ENCODE results near the gene RNF113A. TPM values are rescaled to one million over a fixed set of nuclear protein-coding genes. Genes with fewer than 3 reads are reported as not detected.
"Not testable (repeated sequence)": the region's sequence is repeated elsewhere in the genome, so short reads cannot be mapped to it uniquely, and the experiment has no call there.

The RNF113A gene
- total and polyA plus RNA-seq, 2 of the 8 experiments (the other 6 are each of a cell fraction or from before 2014, with no cell fraction given), result 10.3 to 14.2 TPM

GRCh38 chrX:119826399-119826959, 45.1 kb downstream of the RNF113A start (continued):
- TF ChIP-seq ATF3 (IDR thresholded peaks at IDR 0.05; ENCODE audit: insufficient read depth, low read depth, low read length) (no peak), USF2 (IDR thresholded peaks at IDR 0.05; ENCODE audit: low read length) (no peak), SIX5 (IDR thresholded peaks at IDR 0.05; ENCODE audit: low read depth, low read length) (no peak), SUZ12 (IDR thresholded peaks at IDR 0.05; ENCODE audit: low read length) (no peak), TBP (IDR thresholded peaks at IDR 0.05; ENCODE audit: low read depth, low read length) (no peak), TAF1 (IDR thresholded peaks at IDR 0.05; ENCODE audit: low read depth, low read length) (no peak), EP300 (IDR thresholded peaks at IDR 0.05; ENCODE audit: borderline replicate concordance in 1 of 2, low read depth in 2 of 2, low read length in 2 of 2) (no peak), TCF12 (IDR thresholded peaks at IDR 0.05; ENCODE audit: low read depth, low read length) (no peak)

GRCh38 chrX:119824221-119824620, 47.3 kb downstream of the RNF113A start:
- CTCF ChIA-PET (ENCODE audit: partially characterized antibody); H3K23me2 ChIP-seq (ENCODE audit: low read depth, low read length); H2BK20ac ChIP-seq (ENCODE audit: low read length); H2BK5ac ChIP-seq (ENCODE audit: low read depth, low read length); H3K18ac ChIP-seq (ENCODE audit: extremely low read depth, low read length); H2BK12ac ChIP-seq (ENCODE audit: low read depth, low read length); FAIRE-seq; H4K5ac ChIP-seq (ENCODE audit: insufficient read length, low read depth, low read length); H3K9me3 ChIP-seq (ENCODE audit: insufficient read depth in 2 of 2, low read depth in 1 of 2, low read length in 1 of 2); H3K4me1 ChIP-seq (replicated peaks in 1 of 4; ENCODE audit: control insufficient read depth in 3 of 4, insufficient read depth in 4 of 4, low read length in 3 of 4); DNase-seq (ENCODE audit: low read depth in 1 of 2, low spot score in 2 of 2); H3K27ac ChIP-seq (ENCODE audit: low read depth, low read length); H3K27me3 ChIP-seq (replicated peaks in 1 of 4; ENCODE audit: control insufficient read depth in 3 of 4, extremely low read depth in 1 of 4, insufficient read depth in 3 of 4, low read length in 3 of 4); H3K36me3 ChIP-seq (ENCODE audit: control insufficient read depth in 2 of 4, insufficient read depth in 4 of 4, low read length in 3 of 4); H3K4me2 ChIP-seq (ENCODE audit: insufficient read depth in 1 of 2, low read depth in 2 of 2, low read length in 2 of 2); H3K79me1 ChIP-seq (ENCODE audit: low read depth, low read length); H2AFZ ChIP-seq (ENCODE audit: low read length); H3K9ac ChIP-seq (replicated peaks in 1 of 4; ENCODE audit: extremely low read depth in 1 of 4, low read depth in 3 of 4, low read length in 3 of 4); H4K20me1 ChIP-seq (replicated peaks in 1 of 2; ENCODE audit: control insufficient read depth in 1 of 2, insufficient read depth in 2 of 2, low read length in 2 of 2); H3K23ac ChIP-seq (ENCODE audit: insufficient read length); H3K14ac ChIP-seq (ENCODE audit: insufficient read length); H2BK15ac ChIP-seq (ENCODE audit: low read length); H2BK120ac ChIP-seq (replicated peaks; ENCODE audit: low read depth, low read length); H3K4ac ChIP-seq (replicated peaks; ENCODE audit: insufficient read length, low read depth, low read length); H4K8ac ChIP-seq (ENCODE audit: extremely low read depth, insufficient read depth, low read length); H3K4me3 ChIP-seq (ENCODE audit: extremely low read depth in 1 of 4, insufficient read depth in 2 of 4, low read depth in 3 of 4, low read length in 4 of 4); H4K91ac ChIP-seq (replicated peaks; ENCODE audit: insufficient read length, low read length); H3K79me2 ChIP-seq (ENCODE audit: control insufficient read depth in 1 of 2, insufficient read depth in 2 of 2, low read length in 2 of 2); H2AK5ac ChIP-seq (ENCODE audit: low read depth, low read length); H3K56ac ChIP-seq (replicated peaks; ENCODE audit: insufficient read length, low read depth, low read length): not testable (repeated sequence)
- WGBS, 2 experiments (ENCODE audit: extremely low coverage in 1 of 2, insufficient coverage in 1 of 2, insufficient read length in 1 of 2, insufficient replicate concordance in 2 of 2, low coverage in 1 of 2, low lambda C conversion rate in 2 of 2, missing lambda C conversion rate in 1 of 2), result 100% methylated on average over 1 of the region's 5 CpGs; no CpG with 5 or more reads in 1 of the 2 experiments
- POLR2A ChIA-PET (ENCODE audit: partially characterized antibody), result interaction anchor here (1.5 to 1.8 kb wide), 3 partner anchors 10 to 33 kb away, joined by 3 to 4 read pairs (median 4); no protein-coding TSS in a partner anchor

Data from H1 (cell line).